K562 (cell line): Measurements from ENCODE around the gene MEIG1. TPM values are rescaled to one million over a fixed set of nuclear protein-coding genes. Genes with fewer than 3 reads are reported as not detected.

Source experiments
- ATAC-seq: fragments of 200-7000 bp; cut with Tn5 transposase; 3 replicates; pipeline ENCODE4 v1.9.1; 2020; ENCODE audit warnings: moderate library complexity
- BruUV-seq: library from RNA; stranded (reverse); fragments of 400-500 nt; replicated peaks from 2 replicates; lab custom pipeline; 2021; lab: Mats Ljungman, UMichigan
- CTCF ChIA-PET: fragments of 300-600 bp; formaldehyde crosslinking; extraction: SDS; loops from one replicate; lab custom pipeline; 2021; ENCODE audit warnings: low intra/inter-chr PET ratio; lab: Yijun Ruan, JAX
- POLR2A ChIA-PET: fragments of 300-600, 350-650 bp; sonication (Branson Sonifier 250); formaldehyde crosslinking; extraction: SDS; loops from one replicate; lab custom pipeline; 2021; ENCODE audit warnings: antibody characterized with exemption, inconsistent platforms; lab: Yijun Ruan, JAX
- DNase-seq, 4 experiments: peaks; one replicate each; pipeline versions ENCODE4 v3.0.0 to v3.0.0-alpha.2; 2011 to 2018; ENCODE audit warnings: low spot score in 3 of 4, mixed read lengths in 3 of 4; ENCODE audit errors: extremely low read depth in 1 of 4
- FAIRE-seq: peaks from 2 replicates; lab custom pipeline; 2011; peaks lifted over from hg19 to GRCh38; lab: Jason Lieb, UNC
- H2AFZ ChIP-seq: 2 replicates; pipeline ENCODE4 v1.6.0; 2011; ENCODE audit warnings: low read depth, low read length, control low read depth, inconsistent platforms
- H3K27ac ChIP-seq: fragments of 200-600 bp; 3 replicates; pipeline ENCODE4 v1.8.0; 2011; ENCODE audit warnings: low read depth, mild to moderate bottlenecking, control low read depth, inconsistent platforms, low read length, moderate library complexity, mixed read lengths; ENCODE audit errors: extremely low read depth
- H3K27me3 ChIP-seq, 2 experiments: fragments of 300-600 bp in 1 of 2; 2 replicates in 1 of 2; 3 replicates in 1 of 2; pipeline versions ENCODE4 v1.6.0 to v1.8.0; 2011; ENCODE audit warnings: inconsistent platforms in 2 of 2, low read length in 2 of 2, mild to moderate bottlenecking in 1 of 2, mixed read lengths in 1 of 2, moderate library complexity in 1 of 2; ENCODE audit not compliant: control insufficient read depth in 2 of 2, insufficient read depth in 2 of 2
- H3K36me3 ChIP-seq: fragments of 300-600 bp; 3 replicates; pipeline ENCODE4 v1.8.0; 2011; ENCODE audit warnings: mild to moderate bottlenecking, low read length, inconsistent platforms; ENCODE audit not compliant: control insufficient read depth, insufficient read depth
- H3K4me1 ChIP-seq, 2 experiments: fragments of 200-600 bp in 1 of 2; replicated peaks in 1 of 2; 2 replicates in 1 of 2; 3 replicates in 1 of 2; pipeline versions ENCODE4 v1.5.1 to v1.8.0; 2011; ENCODE audit warnings: inconsistent platforms in 2 of 2, low read length in 2 of 2, mild to moderate bottlenecking in 1 of 2, mixed read lengths in 1 of 2, moderate library complexity in 1 of 2; ENCODE audit not compliant: control insufficient read depth in 2 of 2, insufficient read depth in 2 of 2
- H3K4me2 ChIP-seq: 2 replicates; pipeline ENCODE4 v1.6.1; 2011; ENCODE audit warnings: low read length, control low read depth, inconsistent platforms, mixed read lengths; ENCODE audit not compliant: insufficient read depth
- H3K4me3 ChIP-seq: fragments of 200-600 bp; sonication (generic), shearing (Covaris generic); 2 replicates; pipeline ENCODE4 v1.5.1; 2016; ENCODE audit warnings: control low read depth, inconsistent platforms
- H3K79me2 ChIP-seq: fragments of 200-600 bp; 3 replicates; pipeline ENCODE4 v1.8.0; 2011; ENCODE audit warnings: low read length, inconsistent platforms; ENCODE audit not compliant: control insufficient read depth, insufficient read depth
- H3K9ac ChIP-seq, 2 experiments: 2 replicates each; pipeline versions ENCODE4 v1.6.0 to v1.6.1; 2011; ENCODE audit warnings: low read depth in 2 of 2, low read length in 2 of 2, control low read depth in 1 of 2, inconsistent platforms in 1 of 2, mild to moderate bottlenecking in 1 of 2, mixed read lengths in 1 of 2; ENCODE audit not compliant: insufficient read depth in 1 of 2
- H3K9me1 ChIP-seq: one replicate; pipeline ENCODE4 v1.6.0; 2011; ENCODE audit warnings: inconsistent platforms, mild to moderate bottlenecking, low read length, moderate library complexity; ENCODE audit not compliant: control insufficient read depth, insufficient read depth
- H3K9me3 ChIP-seq: replicated peaks from 2 replicates; pipeline ENCODE4 v1.5.1; 2011; ENCODE audit warnings: low read depth, low read length, inconsistent platforms; ENCODE audit not compliant: control insufficient read depth, insufficient read depth
- H4K20me1 ChIP-seq: replicated peaks from 2 replicates; pipeline ENCODE4 v1.6.1; 2011; ENCODE audit warnings: low read length, inconsistent platforms, mixed read lengths; ENCODE audit not compliant: control insufficient read depth, insufficient read depth
- CBFB ChIP-seq: sonication (generic); formaldehyde crosslinking; IDR thresholded peaks from 2 replicates; pipeline ENCODE4 v1.4.0; 2020; ENCODE audit warnings: mild to moderate bottlenecking, missing genetic modification reagents
- ETV1 ChIP-seq: fragments of 450-650 bp; conservative IDR thresholded peaks from 2 replicates; pipeline ENCODE4 v1.6.1; 2016; ENCODE audit warnings: missing genetic modification characterization, control low read depth, low read depth, missing compliant biosample characterization
- GTF2E2 ChIP-seq: fragments of 200-800 bp; sonication (Bioruptor generic); IDR thresholded peaks from 2 replicates; pipeline ENCODE4 v1.6.1; 2016; ENCODE audit warnings: missing genetic modification characterization, missing compliant biosample characterization
- MTA3 ChIP-seq: fragments of 450-650 bp; formaldehyde crosslinking; IDR thresholded peaks from 2 replicates; pipeline ENCODE4 v1.6.1; 2017; ENCODE audit warnings: mild to moderate bottlenecking, borderline replicate concordance
- NCOA2 ChIP-seq, 2 experiments: fragments of 450-650 bp; IDR thresholded peaks; 2 replicates each; pipeline ENCODE4 v1.6.1; 2018; ENCODE audit warnings: mild to moderate bottlenecking in 2 of 2, moderate library complexity in 1 of 2; ENCODE audit not compliant: partially characterized antibody in 2 of 2
- NCOA4 ChIP-seq: fragments of 450-650 bp; IDR thresholded peaks from 2 replicates; pipeline ENCODE4 v1.6.1; 2018; ENCODE audit warnings: mild to moderate bottlenecking; ENCODE audit not compliant: partially characterized antibody
- NFATC3 ChIP-seq: fragments of 450-650 bp; IDR thresholded peaks from 2 replicates; pipeline ENCODE4 v1.6.1; 2017; ENCODE audit warnings: mild to moderate bottlenecking
- NR1H2 ChIP-seq: sonication (generic); formaldehyde crosslinking; IDR thresholded peaks from 2 replicates; pipeline ENCODE4 v1.4.0; 2020; ENCODE audit warnings: mild to moderate bottlenecking, missing genetic modification reagents
- RFX1 ChIP-seq: fragments of 450-650 bp; IDR thresholded peaks from 2 replicates; pipeline ENCODE4 v1.6.1; 2016; ENCODE audit warnings: mild to moderate bottlenecking, moderate library complexity
- TAF15 ChIP-seq: fragments of 200-400 bp; formaldehyde crosslinking; IDR thresholded peaks from 2 replicates; pipeline ENCODE4 v1.6.1; 2017; ENCODE audit warnings: mild to moderate bottlenecking, low read depth, low read length, moderate library complexity
- WGBS: fragments of 100-300 bp; shearing (Covaris generic); methylation state at CpG from one replicate; pipeline ENCODE4 v1.1.6; 2016; ENCODE audit warnings: low coverage, mixed read lengths; ENCODE audit not compliant: insufficient coverage; ENCODE audit errors: missing lambda C conversion rate; 5-methylcytosine and 5-hydroxymethylcytosine counted together
- in situ Hi-C: fragments of 300-500 bp; cut with MboI; formaldehyde crosslinking; loops from 4 replicates; pipeline ENCODE4 v1.15.0; 2018; ENCODE audit warnings: inconsistent platforms, mixed read lengths
- intact Hi-C: fragments of 100-400 bp; cut with micrococcal nuclease; formaldehyde crosslinking; loops from 2 replicates; pipeline ENCODE4 v1.14.2; 2022
- polyA plus RNA-seq, 8 experiments: library from polyadenylated mRNA; depleted of rRNA in 4 of 8; stranded (reverse) in 5 of 8; unstranded in 3 of 8; fragments of >200 nt; fragmentation: Nextera tagmentation in 2 of 8; fragmentation: Illumina TruSeq in 1 of 8; extraction: Ambion mirVana in 2 of 8; extraction: Trizol in 1 of 8; gene quantifications; 2 replicates each; pipeline versions ENCODE4 v1.2.1 to v1.2.3, GENCODE V29; 2011 to 2014; ENCODE audit warnings: inconsistent platforms in 1 of 8, missing spikeins in 1 of 8
- total RNA-seq, 7 experiments: library from RNA; depleted of rRNA in 6 of 7; stranded (reverse); fragments of >200 nt in 6 of 7; fragmentation: Illumina TruSeq in 2 of 7; extraction: Trizol in 2 of 7; gene quantifications; 2 replicates each; pipeline versions ENCODE4 v1.2.1 to v1.2.3, GENCODE V29; 2011 to 2021; ENCODE audit warnings: low replicate concordance in 1 of 7

The MEIG1 gene
- total and polyA plus RNA-seq, 9 of the 15 experiments (the other 6 are each of a cell fraction or from before 2014, with no cell fraction given) = 0.19 to 1.7 (median 0.54) TPM; not detected in 3

DNA sequence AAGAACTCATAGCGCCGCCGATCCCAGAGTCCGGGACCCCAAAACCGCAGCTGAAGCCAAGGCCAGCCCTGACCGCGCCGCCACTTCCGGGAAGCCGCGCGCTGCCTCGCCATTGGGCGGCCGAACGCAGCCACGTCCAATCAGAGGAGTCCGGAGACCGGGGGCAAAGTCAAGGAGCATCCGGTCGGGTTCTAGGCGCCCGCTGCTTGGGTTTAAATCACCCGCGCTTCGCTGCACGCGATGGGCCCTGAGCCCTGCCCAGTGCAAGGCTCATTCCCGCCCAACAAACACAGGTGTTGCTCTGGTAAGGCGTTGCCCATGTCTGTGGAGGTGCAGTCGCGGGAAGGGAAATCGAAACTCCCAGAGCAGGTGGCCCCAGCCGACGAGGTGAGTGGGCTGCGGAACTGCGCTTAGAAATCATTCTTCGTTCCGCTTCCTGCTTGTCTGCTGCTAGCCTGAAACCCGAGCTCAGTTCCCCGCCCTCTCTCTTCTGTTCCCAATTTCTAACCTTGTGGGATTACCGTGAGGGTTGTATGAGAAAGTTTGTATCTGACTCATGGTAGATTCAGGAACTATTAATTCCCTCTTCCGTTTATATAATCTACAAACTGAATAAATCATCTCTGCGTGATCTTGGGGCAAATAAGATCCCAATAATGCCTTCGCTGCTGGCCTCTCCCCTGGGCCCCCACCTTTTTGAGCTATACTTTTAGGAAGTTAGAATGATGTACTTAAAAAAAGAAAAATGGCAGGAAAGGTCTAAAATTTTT lies 5.0 kb upstream of the MEIG1 start, which contains the start of gene DCLRE1C (continued):
- TF ChIP-seq TAF15 (no peak), NCOA2 (IDR thresholded peaks at IDR 0.05; ENCODE audit: partially characterized antibody in 2 of 2) (no peak), NCOA4 (no peak)

DNA sequence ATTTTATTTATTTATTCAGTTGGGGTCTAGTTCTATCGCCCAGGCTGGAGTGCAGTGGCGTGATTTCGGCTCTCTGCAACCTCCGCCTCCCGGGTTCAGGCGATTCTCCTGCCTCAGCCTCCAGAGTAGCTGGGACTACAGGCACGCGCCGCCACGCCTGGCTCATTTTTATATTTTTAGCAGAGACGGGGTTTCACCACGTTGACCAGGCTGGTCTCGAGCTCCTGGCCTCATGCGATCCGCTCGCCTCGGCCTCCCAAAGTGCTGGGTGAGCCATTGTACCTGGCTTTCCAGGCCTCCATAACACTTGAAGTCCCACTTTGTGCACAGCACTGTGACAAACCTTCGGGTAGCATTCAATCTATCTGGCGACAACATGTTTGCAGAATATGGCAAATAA lies 4.3 kb upstream of the MEIG1 start:
- ATAC-seq (no peak), FAIRE-seq (no peak), DNase-seq (no peak)
- H3K4me2 ChIP-seq = peak overlapping the region; percentile 77
- peak overlapping the region; percentile 60 to 83 for H3K9ac ChIP-seq
- no peak for TF ChIP-seq RFX1
- no peak for TF ChIP-seq GTF2E2 (tag)
- no peak for TF ChIP-seq CBFB
- TF ChIP-seq NFATC3 = no peak
- no peak for TF ChIP-seq ETV1 (tag)
- TF ChIP-seq MTA3 = no peak
- 0 out of 2 replicates have a peak, but pooled peaks have one; percentile 58 for TF ChIP-seq NR1H2
- ChIA-PET CTCF (no interaction called here), POLR2A (interaction anchor here (0.5 to 1.3 kb wide), 9 partner anchors 14 to 257 kb away, joined by 3 to 4 read pairs (median 3); no protein-coding TSS in a partner anchor)
- BruUV-seq = no TSS peak
- H2AFZ ChIP-seq = peak overlapping the region; percentile 81; the same call in 1 of the 2 replicates
- 0 out of 2 replicates have a peak, but pooled peaks cover 3% of the 10 kb centered on the region for H4K20me1 ChIP-seq
- H3K4me1 ChIP-seq = peaks cover 17 to 21% of the 10 kb centered on the region in 2 experiments; a peak in 4 of 5 replicates
- WGBS = 77% methylated on average over 19 of the region's 19 CpGs
- peaks cover 46% of the 10 kb centered on the region for H3K79me2 ChIP-seq
- peak overlapping the region; percentile 74; the same call in 1 of the 2 replicates for H3K4me3 ChIP-seq
- no peaks in the 10 kb centered on the region for H3K9me3 ChIP-seq
- H3K36me3 ChIP-seq = peaks cover 19% of the 10 kb centered on the region
- intact Hi-C loops = loop anchor here (5.0 kb wide), 2 partner anchors 73 to 118 kb away; partner anchors contain the start of genes CDNF, HSPA14 and MSANTD7
- H3K27ac ChIP-seq = peak overlapping the region; percentile 74; the same call in 2 of the 3 replicates
- H3K9me1 ChIP-seq = no peaks in the 10 kb centered on the region
- in situ Hi-C loops = no loop called here
- no peaks in the 10 kb centered on the region for H3K27me3 ChIP-seq
